SK-N-SH (cell line): Measurements from ENCODE around the gene GAS7. TPM values are rescaled to one million over a fixed set of nuclear protein-coding genes. Genes with fewer than 3 reads are reported as not detected.

ENCODE experiments used
- CTCF ChIA-PET: fragments of 300-600, 350-600 bp; formaldehyde crosslinking; extraction: SDS; loops from one replicate; lab custom pipeline; 2021; lab: Yijun Ruan, JAX
- POLR2A ChIA-PET: fragments of 350-600 bp; sonication (Branson Sonifier 250); formaldehyde crosslinking; extraction: SDS; loops from one replicate; lab custom pipeline; 2020; ENCODE audit warnings: antibody characterized with exemption, inconsistent platforms; lab: Yijun Ruan, JAX
- DNase-seq: peaks from one replicate; pipeline ENCODE4 v3.0.0; 2012
- H2AFZ ChIP-seq: fragments of 200-600 bp; sonication (generic); 2 replicates; pipeline ENCODE4 v1.8.1; 2016; ENCODE audit warnings: antibody characterized with exemption, mild to moderate bottlenecking, low read depth
- H3F3A ChIP-seq: fragments of 200-600 bp; sonication (generic); replicated peaks from 2 replicates; pipeline ENCODE3; 2016; ENCODE audit warnings: antibody characterized with exemption, mild to moderate bottlenecking; ENCODE audit not compliant: insufficient read depth
- H3K27ac ChIP-seq, 2 experiments: fragments of 200-500 bp in 1 of 2; fragments of 200-600 bp in 1 of 2; sonication (Bioruptor generic) in 1 of 2; sonication (generic), shearing (Covaris generic) in 1 of 2; 2 replicates each; pipeline versions ENCODE4 v1.5.1 to v1.6.1; 2014 to 2016; ENCODE audit warnings: low read depth in 2 of 2, inconsistent platforms in 1 of 2, low read length in 1 of 2, mild to moderate bottlenecking in 1 of 2, mixed read lengths in 1 of 2
- H3K27me3 ChIP-seq: fragments of 200-600 bp; sonication (generic), shearing (Covaris generic); 2 replicates; pipeline ENCODE4 v1.6.1; 2016; ENCODE audit warnings: mixed run types; ENCODE audit not compliant: insufficient read depth
- H3K36me3 ChIP-seq, 2 experiments: fragments of 200-500 bp in 1 of 2; fragments of 200-600 bp in 1 of 2; sonication (Bioruptor generic) in 1 of 2; sonication (generic) in 1 of 2; replicated peaks in 1 of 2; 2 replicates each; pipeline versions ENCODE3 to v1.5.1; 2014 to 2016; ENCODE audit warnings: low read length in 1 of 2, mild to moderate bottlenecking in 1 of 2; ENCODE audit not compliant: insufficient read depth in 2 of 2, control insufficient read depth in 1 of 2
- H3K4me1 ChIP-seq, 2 experiments: fragments of 200-500 bp in 1 of 2; fragments of 200-600 bp in 1 of 2; sonication (Bioruptor generic) in 1 of 2; sonication (generic), shearing (Covaris generic) in 1 of 2; 2 replicates each; pipeline versions ENCODE4 v1.5.1 to v1.6.1; 2014 to 2016; ENCODE audit warnings: low read depth in 1 of 2, low read length in 1 of 2, mixed run types in 1 of 2; ENCODE audit not compliant: insufficient read depth in 2 of 2, control insufficient read depth in 1 of 2
- H3K4me2 ChIP-seq: fragments of 200-600 bp; sonication (generic), shearing (Covaris generic); 2 replicates; pipeline ENCODE4 v1.6.1; 2017; ENCODE audit warnings: mixed run types
- H3K4me3 ChIP-seq, 2 experiments: fragments of 200-500 bp in 1 of 2; fragments of 200-600 bp in 1 of 2; sonication (Bioruptor generic) in 1 of 2; sonication (generic), shearing (Covaris generic) in 1 of 2; 2 replicates each; pipeline versions ENCODE4 v1.5.1 to v1.8.1; 2014 to 2016; ENCODE audit warnings: low read depth in 2 of 2, inconsistent platforms in 1 of 2, low read length in 1 of 2, mild to moderate bottlenecking in 1 of 2, mixed read lengths in 1 of 2, moderate library complexity in 1 of 2
- H3K79me2 ChIP-seq: fragments of 200-600 bp; sonication (generic); 2 replicates; pipeline ENCODE4 v1.8.1; 2017; ENCODE audit warnings: mild to moderate bottlenecking; ENCODE audit not compliant: insufficient read depth
- H3K9ac ChIP-seq: fragments of 200-600 bp; sonication (generic); 2 replicates; pipeline ENCODE4 v1.6.1; 2017; ENCODE audit warnings: mixed run types
- H3K9me2 ChIP-seq: fragments of 200-600 bp; sonication (generic); 2 replicates; pipeline ENCODE4 v1.6.1; 2017; ENCODE audit warnings: mixed run types
- H3K9me3 ChIP-seq: fragments of 200-600 bp; sonication (generic); 2 replicates; pipeline ENCODE4 v1.6.1; 2017; ENCODE audit warnings: mixed run types, mild to moderate bottlenecking, moderate library complexity
- H4K20me1 ChIP-seq: fragments of 200-600 bp; sonication (generic); 2 replicates; pipeline ENCODE4 v1.6.1; 2017; ENCODE audit warnings: mild to moderate bottlenecking, mixed run types; ENCODE audit not compliant: insufficient read depth
- CTCF ChIP-seq: fragments of 200-600 bp; sonication (generic); IDR thresholded peaks from 2 replicates; pipeline ENCODE4 v1.6.1; 2017; ENCODE audit warnings: antibody characterized with exemption, mild to moderate bottlenecking, moderate library complexity
- ELF1 ChIP-seq: IDR thresholded peaks from 2 replicates; pipeline ENCODE4 v1.4.0; 2012
- EZH2phosphoT487 ChIP-seq: fragments of 200-600 bp; sonication (generic); IDR thresholded peaks from 2 replicates; pipeline ENCODE4 v1.6.1; 2017; ENCODE audit warnings: low read depth, mixed run types, mild to moderate bottlenecking, antibody characterized with exemption, moderate library complexity, borderline replicate concordance
- FOSL2 ChIP-seq: IDR thresholded peaks from 2 replicates; pipeline ENCODE4 v1.4.0; 2012; ENCODE audit warnings: low read depth, mild to moderate bottlenecking, moderate library complexity, borderline replicate concordance
- FOXM1 ChIP-seq: IDR thresholded peaks from 2 replicates; pipeline ENCODE4 v1.4.0; 2012; ENCODE audit warnings: low read depth, mild to moderate bottlenecking
- GABPA ChIP-seq: IDR thresholded peaks from 2 replicates; pipeline ENCODE4 v1.4.0; 2012; ENCODE audit warnings: low read depth, mild to moderate bottlenecking
- GATA2 ChIP-seq: sonication (generic); formaldehyde crosslinking; IDR thresholded peaks from 2 replicates; pipeline ENCODE4 v1.5.0; 2020; ENCODE audit warnings: mild to moderate bottlenecking, missing genetic modification reagents
- IRF3 ChIP-seq: fragments of 150-350 bp; IDR thresholded peaks from 2 replicates; pipeline ENCODE4 v1.6.1; 2016; ENCODE audit warnings: mild to moderate bottlenecking, low read depth, low read length
- JUND ChIP-seq: IDR thresholded peaks from 2 replicates; pipeline ENCODE4 v1.4.0; 2012
- MEF2A ChIP-seq: IDR thresholded peaks from 2 replicates; pipeline ENCODE4 v1.4.0; 2012; ENCODE audit warnings: low read depth, borderline replicate concordance
- MXI1 ChIP-seq: IDR thresholded peaks from 2 replicates; pipeline ENCODE4 v1.6.1; 2012; ENCODE audit warnings: mild to moderate bottlenecking, low read depth, low read length, improper control_type of control experiment
- NFIC ChIP-seq: IDR thresholded peaks from 2 replicates; pipeline ENCODE4 v1.4.0; 2012; ENCODE audit warnings: borderline replicate concordance
- NRF1 ChIP-seq: IDR thresholded peaks from 2 replicates; pipeline ENCODE4 v1.6.1; 2012; ENCODE audit warnings: low read depth, mild to moderate bottlenecking, low read length
- PBX3 ChIP-seq: IDR thresholded peaks from 2 replicates; pipeline ENCODE4; 2012
- POLR2AphosphoS5 ChIP-seq: IDR thresholded peaks from 2 replicates; pipeline ENCODE4 v1.6.1; 2012; ENCODE audit warnings: low read depth, low read length
- RAD21 ChIP-seq: IDR thresholded peaks from 2 replicates; pipeline ENCODE4 v1.6.1; 2012; ENCODE audit warnings: mild to moderate bottlenecking, low read length
- RFX5 ChIP-seq: IDR thresholded peaks from 2 replicates; pipeline ENCODE4 v1.6.1; 2012; ENCODE audit warnings: mild to moderate bottlenecking, improper control_type of control experiment, low read length
- RXRA ChIP-seq: IDR thresholded peaks from 2 replicates; pipeline ENCODE4 v1.4.0; 2012; ENCODE audit warnings: low read depth, mild to moderate bottlenecking, borderline replicate concordance
- SIN3A ChIP-seq: IDR thresholded peaks from 2 replicates; pipeline ENCODE4 v1.6.1; 2012; ENCODE audit warnings: low read depth, mild to moderate bottlenecking, low read length, moderate library complexity, borderline replicate concordance
- TAF1 ChIP-seq: IDR thresholded peaks from 2 replicates; pipeline ENCODE4 v1.6.1; 2012; ENCODE audit warnings: low read depth, mild to moderate bottlenecking, low read length, moderate library complexity, borderline replicate concordance
- TCF12 ChIP-seq: IDR thresholded peaks from 2 replicates; pipeline ENCODE4 v1.4.0; 2012
- USF2 ChIP-seq: fragments of 150-350 bp; IDR thresholded peaks from 2 replicates; pipeline ENCODE4 v1.6.1; 2017; ENCODE audit warnings: antibody characterized with exemption, low read length, low read depth, borderline replicate concordance
- YY1 ChIP-seq: IDR thresholded peaks from 2 replicates; pipeline ENCODE4 v1.4.0; 2012; ENCODE audit warnings: low read depth, mild to moderate bottlenecking
- WGBS: methylation state at CpG from one replicate; pipeline ENCODE4 v1.1.6; 2017; ENCODE audit warnings: low lambda C conversion rate; 5-methylcytosine and 5-hydroxymethylcytosine counted together
- polyA plus RNA-seq, 3 experiments: library from polyadenylated mRNA; depleted of rRNA; stranded (reverse); fragments of >200 nt; gene quantifications; 2 replicates each; pipeline ENCODE4 v1.2.3, GENCODE V29; 2012

The GAS7 gene
- polyA plus RNA-seq, 1 of the 3 experiments (the other 2 are of a cell fraction): 0.12 TPM

GRCh38 chr17:10117581-10118001 is 80.8 kb downstream of the GAS7 start:
- Histone ChIP-seq H3K79me2 (no peaks in the 10 kb centered on the region), H3K9ac (no peak overlapping the region), H3K9me2 (no peaks in the 10 kb centered on the region), H3K36me3 (no peaks in the 10 kb centered on the region), H3K4me2 (no peak overlapping the region), H3K4me3 (no peak overlapping the region), H4K20me1 (no peaks in the 10 kb centered on the region), H3K9me3 (no peaks in the 10 kb centered on the region), H3K27me3 (peaks cover 12% of the 10 kb centered on the region; the same call in 1 of the 2 replicates)
- 62% methylated on average over 7 of the region's 7 CpGs for WGBS
- POLR2A ChIA-PET: no interaction called here
- TF ChIP-seq YY1 (no peak), MXI1 (no peak), TAF1 (no peak), RFX5 (no peak), EZH2phosphoT487 (no peak), NRF1 (no peak), GABPA (no peak), PBX3 (no peak), SIN3A (no peak), ELF1 (no peak), POLR2AphosphoS5 (no peak), RXRA (no peak), TCF12 (no peak), USF2 (no peak)
- TF ChIP-seq, all 33 proteins: peak for 0
- Histone ChIP-seq H3K4me1 (peaks cover 0 to 16% of the 10 kb centered on the region in 2 experiments; a peak in 2 of 4 replicates), H2AFZ (no peak overlapping the region), H3F3A (no peaks in the 10 kb centered on the region), H3K27ac (no peak overlapping the region)
- CTCF ChIA-PET: no interaction called here
- no peak for DNase-seq

- CTCF ChIA-PET: no interaction called here
- Histone ChIP-seq H3K27ac (no peak overlapping the region), H3K36me3 (no peaks in the 10 kb centered on the region), H3K79me2 (no peaks in the 10 kb centered on the region), H3K27me3 (peaks cover 12% of the 10 kb centered on the region; the same call in 1 of the 2 replicates), H4K20me1 (no peaks in the 10 kb centered on the region), H3K4me3 (no peak overlapping the region), H3K4me2 (no peak overlapping the region), H3K9me3 (no peaks in the 10 kb centered on the region), H3K4me1 (peaks cover 0 to 16% of the 10 kb centered on the region in 2 experiments; a peak in 2 of 4 replicates), H2AFZ (no peak overlapping the region), H3K9me2 (no peaks in the 10 kb centered on the region), H3F3A (no peaks in the 10 kb centered on the region), H3K9ac (no peak overlapping the region)
- no peak for DNase-seq
- POLR2A ChIA-PET: no interaction called here
- whole genome bisulfite sequencing: 34% methylated on average over 5 of the region's 5 CpGs
- TF ChIP-seq MXI1: no peak
- TF ChIP-seq RAD21: no peak
- TF ChIP-seq IRF3: no peak
- no peak for TF ChIP-seq POLR2AphosphoS5
- TF ChIP-seq NFIC: no peak
- no peak for TF ChIP-seq JUND
- TF ChIP-seq TAF1: no peak
- TF ChIP-seq CTCF: no peak
- TF ChIP-seq GABPA: no peak
- no peak for TF ChIP-seq FOSL2
- no peak for TF ChIP-seq PBX3
- no peak for TF ChIP-seq GATA2 (CRISPR knock-in tag)
- TF ChIP-seq MEF2A: no peak
- no peak for TF ChIP-seq FOXM1
Measured at GRCh38 chr17:10116753-10117420, 81.5 kb downstream of the GAS7 start.
